HG03439 (cell line): ENCODE measurements around the gene FREY1.
A peak's percentile ranks its signal among the peaks of the same experiment; 100 is the strongest.

Experiments
- ATAC-seq: cut with Tn5 transposase; IDR thresholded peaks from one replicate; pipeline ENCODE4 v1.9.1; 2021; ENCODE audit warnings: mild to moderate bottlenecking, moderate library complexity; ENCODE audit not compliant: unreplicated experiment

FREY1 gene

GRCh38 chr11:45906965-45907611 is at the start of gene FREY1:
FREY1 (minus strand) TSS chr11:45907271; CDS start chr11:45907245, 26 bp downstream.
- ATAC-seq, result no peak

GRCh38 chr11:45949992-45950407 is 42.9 kb upstream of the FREY1 start:
- ATAC-seq, result no peak

- no peak for ATAC-seq
Observed at GRCh38 chr11:45948356-45948755, 41.3 kb upstream of the FREY1 start.

GRCh38 chr11:45947885-45948284 is 40.8 kb upstream of the FREY1 start:
- no peak for ATAC-seq

- no peak for ATAC-seq
Observed at GRCh38 chr11:45945397-45945999, 38.4 kb upstream of the FREY1 start.

- ATAC-seq, result no peak
Observed at GRCh38 chr11:45942381-45942780, 35.3 kb upstream of the FREY1 start.

GRCh38 chr11:45941285-45941684 is 34.2 kb upstream of the FREY1 start:
- no peak for ATAC-seq

- no peak for ATAC-seq
Observed at GRCh38 chr11:45939836-45940235, 32.8 kb upstream of the FREY1 start.

GRCh38 chr11:45937916-45938315 is 30.8 kb upstream of the FREY1 start:
- no peak for ATAC-seq

- no peak for ATAC-seq
Observed at GRCh38 chr11:45936511-45937054, 29.5 kb upstream of the FREY1 start.

GRCh38 chr11:45935349-45936064 is 28.4 kb upstream of the FREY1 start:
- no peak for ATAC-seq

- no peak for ATAC-seq
Observed at GRCh38 chr11:45934580-45935318, 27.7 kb upstream of the FREY1 start.

GRCh38 chr11:45933846-45934579 is 26.9 kb upstream of the FREY1 start:
- no peak for ATAC-seq

- no peak for ATAC-seq
Observed at GRCh38 chr11:45933131-45933831, 26.2 kb upstream of the FREY1 start.

GRCh38 chr11:45932217-45932616 is 25.1 kb upstream of the FREY1 start:
- ATAC-seq, result no peak

GRCh38 chr11:45931739-45932138 is 24.7 kb upstream of the FREY1 start:
- no peak for ATAC-seq

GRCh38 chr11:45930951-45931570 is 24.0 kb upstream of the FREY1 start:
- no peak for ATAC-seq

- peak; percentile 90 for ATAC-seq
Observed at GRCh38 chr11:45930031-45930794, 23.1 kb upstream of the FREY1 start.
